HFFc6 (cell line): ENCODE data around the gene CTBP1. TPM values are rescaled to one million over a fixed set of nuclear protein-coding genes. Genes with fewer than 3 reads are reported as not detected.

Source experiments
- DNase-seq: peaks from one replicate; pipeline ENCODE4 v3.0.0-alpha.2; 2018
- H3K27ac Mint-ChIP-seq: 2 replicates; pipeline ENCODE4 v1.8.0; 2020; ENCODE audit warnings: mild to moderate bottlenecking, mixed read lengths
- H3K27me3 Mint-ChIP-seq: 2 replicates; pipeline ENCODE4 v1.8.0; 2021; ENCODE audit warnings: mild to moderate bottlenecking, moderate library complexity, mixed read lengths; ENCODE audit not compliant: insufficient read depth
- H3K36me3 Mint-ChIP-seq: 2 replicates; pipeline ENCODE4 v1.8.0; 2021; ENCODE audit warnings: low read depth, mixed read lengths
- H3K4me1 Mint-ChIP-seq: 2 replicates; pipeline ENCODE4 v1.8.0; 2020; ENCODE audit warnings: low read depth, mixed read lengths
- H3K4me3 Mint-ChIP-seq: 2 replicates; pipeline ENCODE4 v1.8.0; 2020; ENCODE audit warnings: mild to moderate bottlenecking, moderate library complexity, mixed read lengths
- H3K9me3 Mint-ChIP-seq: 2 replicates; pipeline ENCODE4 v1.8.0; 2020; ENCODE audit warnings: mild to moderate bottlenecking, mixed read lengths
- CTCF ChIP-seq: fragments of 200-600 bp; sonication (generic); IDR thresholded peaks from 2 replicates; pipeline ENCODE4 v1.5.0; 2021; ENCODE audit warnings: antibody characterized with exemption, mild to moderate bottlenecking
- total RNA-seq, 6 experiments: library from RNA; stranded (reverse); fragmentation: NEBNext Ultra II Directional; extraction: Animal tissue kit (Norgen Biotek cat#: 25700); gene quantifications; 2 replicates in 1 of 6; 3 replicates in 5 of 6; pipeline ENCODE4 v1.2.3, GENCODE V29; 2021

CTBP1 gene
- total RNA-seq, 6 experiments from 2014 or later, result 109 to 126 (median 114) TPM

DNA sequence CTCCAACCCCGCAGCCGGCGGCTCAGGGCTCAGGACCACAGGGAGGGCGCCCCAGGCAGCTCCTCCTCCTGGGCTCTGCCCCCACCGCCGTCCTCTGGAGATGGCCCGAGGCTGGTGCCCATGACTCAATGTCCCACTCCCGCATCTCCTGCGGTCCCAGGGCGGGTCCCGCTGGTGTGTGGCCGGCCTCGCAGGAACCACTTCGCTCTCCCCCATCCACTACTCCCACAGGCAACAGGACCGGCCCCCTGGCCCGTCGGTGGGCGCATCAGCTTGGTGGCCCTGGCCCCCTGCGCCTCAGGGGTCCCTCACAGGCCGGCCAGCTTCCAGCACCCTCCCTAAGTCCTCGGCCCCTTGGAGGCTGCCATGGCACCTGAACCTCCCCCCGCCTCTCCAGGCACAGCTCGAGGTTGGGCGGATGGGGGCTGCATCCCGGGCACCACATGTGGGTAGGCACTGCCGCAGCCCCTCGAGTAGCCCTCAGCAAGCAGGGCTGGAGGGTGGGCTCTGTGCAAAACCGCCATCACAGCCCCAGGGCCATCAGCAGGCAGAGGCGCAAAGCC, 53.7 kb downstream of the CTBP1 start:
- TF ChIP-seq CTCF, result no peak
- no peak overlapping the region for H3K27ac Mint-ChIP-seq
- peaks cover 1% of the 10 kb centered on the region; the same call in 1 of the 2 replicates for H3K27me3 Mint-ChIP-seq
- H3K9me3 Mint-ChIP-seq, result no peaks in the 10 kb centered on the region
- no peak for DNase-seq
- H3K36me3 Mint-ChIP-seq, result no peaks in the 10 kb centered on the region; the same call in 1 of the 2 replicates
- peaks cover 48% of the 10 kb centered on the region for H3K4me1 Mint-ChIP-seq
- no peak overlapping the region for H3K4me3 Mint-ChIP-seq

DNA sequence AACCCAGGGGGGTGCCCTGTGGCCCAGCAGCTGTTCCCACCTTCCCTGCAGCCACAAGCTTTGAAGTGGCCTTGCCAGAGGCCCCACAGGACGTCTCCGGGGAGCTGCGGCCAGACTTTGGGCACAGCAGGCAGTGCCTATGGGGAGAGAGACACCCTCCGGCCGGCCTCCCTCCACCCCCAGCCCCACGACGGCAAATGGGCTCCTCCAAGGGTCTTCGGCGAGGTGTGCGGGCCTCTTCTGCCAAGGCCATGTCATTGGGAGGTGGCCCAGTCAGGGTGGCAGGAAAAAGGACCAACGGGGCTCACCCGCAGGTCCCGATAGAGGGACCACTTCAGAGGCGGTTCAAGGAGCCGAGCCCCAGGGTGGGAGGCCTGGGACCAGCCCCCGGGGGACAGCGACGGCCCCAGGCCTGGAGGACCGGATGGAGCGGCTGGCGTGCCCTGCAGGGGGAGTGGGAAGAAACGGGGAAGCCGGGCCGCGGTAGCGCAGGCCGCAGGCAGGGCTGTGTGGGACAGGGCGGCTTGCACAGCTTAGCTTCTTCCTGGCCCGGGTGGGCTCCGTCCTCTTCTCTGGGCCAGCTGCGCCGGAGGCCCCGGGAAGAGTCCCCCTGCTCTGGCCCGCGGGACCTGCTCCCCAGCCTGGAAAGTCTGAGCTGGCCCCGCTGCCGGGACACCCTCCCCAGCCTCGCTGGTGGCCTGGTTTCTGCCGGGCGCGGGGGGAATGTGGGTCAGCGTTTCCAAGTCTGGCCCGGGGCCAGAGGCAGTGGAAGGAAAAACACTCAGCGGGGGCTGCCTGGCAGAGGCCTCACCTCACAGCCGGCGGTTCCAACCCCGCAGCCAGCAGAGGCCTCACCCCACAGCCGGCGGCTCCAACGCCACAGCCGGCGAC, 54.7 kb downstream of the CTBP1 start:
- no peak for DNase-seq
- no peak for TF ChIP-seq CTCF
- no peak overlapping the region for H3K4me3 Mint-ChIP-seq
- no peaks in the 10 kb centered on the region; the same call in 1 of the 2 replicates for H3K36me3 Mint-ChIP-seq
- peaks cover 1% of the 10 kb centered on the region; the same call in 1 of the 2 replicates for H3K27me3 Mint-ChIP-seq
- H3K9me3 Mint-ChIP-seq, result no peaks in the 10 kb centered on the region
- no peak overlapping the region for H3K27ac Mint-ChIP-seq
- H3K4me1 Mint-ChIP-seq, result peaks cover 50% of the 10 kb centered on the region

GRCh38 chr4:1193206-1194009, 55.5 kb downstream of the CTBP1 start:
- H3K4me3 Mint-ChIP-seq, result no peak overlapping the region
- no peaks in the 10 kb centered on the region for H3K9me3 Mint-ChIP-seq
- peak overlapping the region; percentile 95 for H3K27ac Mint-ChIP-seq
- TF ChIP-seq CTCF, result no peak
- H3K4me1 Mint-ChIP-seq, result peaks cover 52% of the 10 kb centered on the region
- no peak for DNase-seq
- no peaks in the 10 kb centered on the region; the same call in 1 of the 2 replicates for H3K36me3 Mint-ChIP-seq
- H3K27me3 Mint-ChIP-seq, result peaks cover 1% of the 10 kb centered on the region; the same call in 1 of the 2 replicates

DNA sequence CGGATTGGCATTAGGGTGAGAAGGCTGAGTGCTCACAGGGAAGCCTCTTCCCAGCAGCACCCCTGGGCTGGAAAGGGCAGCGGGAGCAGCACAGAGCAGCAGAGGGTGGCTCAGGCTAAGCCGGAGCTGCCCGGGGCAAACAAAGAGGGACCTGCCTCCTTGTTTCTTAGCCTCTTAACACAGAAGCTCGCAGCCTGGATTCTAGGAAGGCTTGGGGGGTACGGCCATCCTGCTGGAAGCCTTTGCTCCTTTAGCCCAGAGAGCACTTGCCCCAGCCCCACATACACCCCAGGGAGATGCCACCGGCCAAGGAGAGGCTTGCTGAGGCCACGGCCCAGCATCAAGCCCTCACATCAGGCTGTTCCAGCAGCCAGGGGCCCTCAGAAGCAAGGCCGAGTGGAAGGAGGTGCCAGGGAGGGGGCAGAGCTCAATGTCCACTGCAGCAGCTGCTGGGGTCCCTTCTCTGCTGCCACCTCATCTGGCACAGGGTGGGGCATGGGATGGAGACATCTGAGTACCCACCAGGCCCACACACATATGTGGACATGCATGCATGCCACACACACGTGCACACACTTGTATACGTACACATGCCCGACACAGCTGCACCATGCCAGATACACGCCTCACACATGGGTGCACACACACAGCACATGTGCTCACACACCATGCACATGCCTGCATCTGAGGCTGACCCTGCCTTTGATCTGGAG, 56.3 kb downstream of the CTBP1 start:
- no peak for TF ChIP-seq CTCF
- H3K36me3 Mint-ChIP-seq, result no peaks in the 10 kb centered on the region; the same call in 1 of the 2 replicates
- peak overlapping the region; percentile 95 for H3K27ac Mint-ChIP-seq
- H3K9me3 Mint-ChIP-seq, result no peaks in the 10 kb centered on the region
- H3K4me3 Mint-ChIP-seq, result peak overlapping the region; percentile 61
- H3K4me1 Mint-ChIP-seq, result peaks cover 45% of the 10 kb centered on the region
- DNase-seq, result no peak
- H3K27me3 Mint-ChIP-seq, result peaks cover 1% of the 10 kb centered on the region; the same call in 1 of the 2 replicates

GRCh38 chr4:1192091-1192492, 56.8 kb downstream of the CTBP1 start:
- Mint-ChIP-seq H3K9me3 (no peaks in the 10 kb centered on the region), H3K27ac (peak overlapping the region; percentile 95)
- DNase-seq, result peak; percentile 94

More at GRCh38 chr4:1192091-1192492, 56.8 kb downstream of the CTBP1 start:
- H3K4me3 Mint-ChIP-seq, result peak overlapping the region; percentile 61
- H3K4me1 Mint-ChIP-seq, result peaks cover 45% of the 10 kb centered on the region
- peaks cover 1% of the 10 kb centered on the region; the same call in 1 of the 2 replicates for H3K27me3 Mint-ChIP-seq
- H3K36me3 Mint-ChIP-seq, result no peaks in the 10 kb centered on the region; the same call in 1 of the 2 replicates
- TF ChIP-seq CTCF, result no peak
